Measurements from ENCODE around the gene DIS3L. TPM values are rescaled to one million over a fixed set of nuclear protein-coding genes. Genes with fewer than 3 reads are reported as not detected.

DIS3L gene
- total RNA-seq, 1 experiment from 2014 or later, result 32.9 TPM

- Mint-ChIP-seq H3K36me3 (no peaks in the 10 kb centered on the region), H3K27me3 (ENCODE audit: low read depth) (no peaks in the 10 kb centered on the region)
Measured at GRCh38 chr15:66278056-66278455, 15.3 kb upstream of the DIS3L start.

GRCh38 chr15:66278671-66279070, 14.7 kb upstream of the DIS3L start:
- no peak overlapping the region for H3K4me3 Mint-ChIP-seq
- DNase-seq (ENCODE audit: low spot score) (no peak), ATAC-seq (no peak)
- H3K36me3 Mint-ChIP-seq, result no peaks in the 10 kb centered on the region
- no peaks in the 10 kb centered on the region for H3K27me3 Mint-ChIP-seq (ENCODE audit: low read depth)
- no peak overlapping the region for H3K27ac Mint-ChIP-seq
- POLR2A ChIA-PET, result no interaction called here
- TF ChIP-seq ZBTB43 (CRISPR knock-in tag; IDR thresholded peaks at IDR 0.05), result no peak
- H3K9me3 Mint-ChIP-seq, result peaks cover 15% of the 10 kb centered on the region
- CTCF ChIA-PET, result no interaction called here
- peaks cover 10% of the 10 kb centered on the region; the same call in 1 of the 2 replicates for H3K4me1 Mint-ChIP-seq

More at GRCh38 chr15:66278056-66278455, 15.3 kb upstream of the DIS3L start:
- DNase-seq (ENCODE audit: low spot score) (no peak), ATAC-seq (no peak)
- peaks cover 10% of the 10 kb centered on the region; the same call in 1 of the 2 replicates for H3K4me1 Mint-ChIP-seq
- POLR2A ChIA-PET, result no interaction called here
- H3K9me3 Mint-ChIP-seq, result peaks cover 15% of the 10 kb centered on the region
- TF ChIP-seq NFATC4 (CRISPR knock-in tag; IDR thresholded peaks at IDR 0.05) (no peak), PREB (CRISPR knock-in tag; IDR thresholded peaks at IDR 0.05; ENCODE audit: borderline replicate concordance) (no peak), ZNF232 (CRISPR knock-in tag; IDR thresholded peaks at IDR 0.05) (no peak), USF2 (CRISPR knock-in tag; IDR thresholded peaks at IDR 0.05) (no peak), ZNF423 (CRISPR knock-in tag; IDR thresholded peaks at IDR 0.05) (no peak), TEAD4 (CRISPR knock-in tag; IDR thresholded peaks at IDR 0.05) (no peak), FOXJ3 (CRISPR knock-in tag; IDR thresholded peaks at IDR 0.05; ENCODE audit: borderline replicate concordance) (no peak), GABPB1 (CRISPR knock-in tag; IDR thresholded peaks at IDR 0.05) (no peak), E2F5 (CRISPR knock-in tag; IDR thresholded peaks at IDR 0.05) (no peak), USF1 (CRISPR knock-in tag; IDR thresholded peaks at IDR 0.05) (no peak), NR1H2 (CRISPR knock-in tag; IDR thresholded peaks at IDR 0.05) (no peak), ATF3 (CRISPR knock-in tag; conservative IDR thresholded peaks at IDR 0.05) (no peak), IRF1 (CRISPR knock-in tag; IDR thresholded peaks at IDR 0.05) (no peak), ESRRA (CRISPR knock-in tag; IDR thresholded peaks at IDR 0.05; ENCODE audit: borderline replicate concordance) (no peak)
- H3K27ac Mint-ChIP-seq, result no peak overlapping the region
- no peak overlapping the region for H3K4me3 Mint-ChIP-seq
- CTCF ChIA-PET, result no interaction called here

- H3K9me3 Mint-ChIP-seq, result no peaks in the 10 kb centered on the region
- H3K27ac Mint-ChIP-seq, result no peak overlapping the region
- no peaks in the 10 kb centered on the region for H3K36me3 Mint-ChIP-seq
- POLR2A ChIA-PET, result no interaction called here
- H3K4me1 Mint-ChIP-seq, result peaks cover 7% of the 10 kb centered on the region
- H3K27me3 Mint-ChIP-seq (ENCODE audit: low read depth), result no peaks in the 10 kb centered on the region
- DNase-seq (ENCODE audit: low spot score), result no peak
- no peak overlapping the region for H3K4me3 Mint-ChIP-seq
- ATAC-seq, result no peak
- CTCF ChIA-PET, result interaction anchor here (0.6 kb wide), 1 partner anchor 804 kb away, joined by 3 read pairs; no protein-coding TSS in a partner anchor
- TF ChIP-seq FOXP1 (CRISPR knock-in tag; IDR thresholded peaks at IDR 0.05; ENCODE audit: borderline replicate concordance), result no peak
- no peak for TF ChIP-seq NR2C2 (CRISPR knock-in tag; IDR thresholded peaks at IDR 0.05)
- TF ChIP-seq HMGA2 (CRISPR knock-in tag; IDR thresholded peaks at IDR 0.05), result no peak
- TF ChIP-seq ZMAT4 (CRISPR knock-in tag; IDR thresholded peaks at IDR 0.05), result no peak
- no peak for TF ChIP-seq ZNF138 (CRISPR knock-in tag; conservative IDR thresholded peaks at IDR 0.05)
- no peak for TF ChIP-seq CTCF (IDR thresholded peaks at IDR 0.05)
- no peak for TF ChIP-seq ZNF219 (CRISPR knock-in tag; IDR thresholded peaks at IDR 0.05; ENCODE audit: borderline replicate concordance)
- no peak for TF ChIP-seq FOXK1 (CRISPR knock-in tag; IDR thresholded peaks at IDR 0.05)
- no peak for TF ChIP-seq KAT7 (CRISPR knock-in tag; IDR thresholded peaks at IDR 0.05; ENCODE audit: borderline replicate concordance)
Measured at GRCh38 chr15:66284271-66284670, 9.1 kb upstream of the DIS3L start.
